PC-3 (cell line): ENCODE measurements around the gene PLAAT5. TPM values are rescaled to one million over a fixed set of nuclear protein-coding genes. Genes with fewer than 3 reads are reported as not detected.

Source experiments
- ATAC-seq: fragments of 200-7000 bp; cut with Tn5 transposase; 2 replicates; pipeline ENCODE4 v1.9.1; 2020; ENCODE audit warnings: mild to moderate bottlenecking, moderate library complexity
- BruUV-seq: library from RNA; stranded (reverse); fragments of 400-500 nt; replicated peaks from 2 replicates; lab custom pipeline; 2021; lab: Mats Ljungman, UMichigan
- CTCF ChIA-PET: fragments of 300-600 bp; sonication (Branson Sonifier 250); formaldehyde crosslinking; loops from one replicate; lab custom pipeline; 2022; ENCODE audit warnings: antibody characterized with exemption; lab: Charles Lee
- POLR2A ChIA-PET: fragments of 300-600 bp; sonication (Branson Sonifier 250); formaldehyde crosslinking; loops from one replicate; lab custom pipeline; 2022; ENCODE audit warnings: antibody characterized with exemption; ENCODE audit not compliant: unreplicated experiment; lab: Charles Lee
- DNase-seq: peaks from one replicate; pipeline ENCODE4 v3.0.0-alpha.2; 2015
- H2AFZ ChIP-seq: fragments of 300-600 bp; sonication (generic); 2 replicates; pipeline ENCODE4 v1.6.0; 2016; ENCODE audit warnings: antibody characterized with exemption, low read length
- H3F3A ChIP-seq: fragments of 300-600 bp; sonication (generic); one replicate; pipeline ENCODE4 v1.6.0; 2017; ENCODE audit warnings: antibody characterized with exemption, low read length, control low read depth, mild to moderate bottlenecking; ENCODE audit not compliant: unreplicated experiment
- H3K27ac ChIP-seq: fragments of 300-600 bp; sonication (generic); 2 replicates; pipeline ENCODE4 v1.5.1; 2016; ENCODE audit warnings: mild to moderate bottlenecking, low read length
- H3K27me3 ChIP-seq: fragments of 300-600 bp; sonication (generic); 2 replicates; pipeline ENCODE4 v1.6.1; 2016; ENCODE audit warnings: low read length, mixed read lengths
- H3K36me3 ChIP-seq: fragments of 300-600 bp; sonication (generic); 2 replicates; pipeline ENCODE4 v1.6.1; 2016; ENCODE audit warnings: low read depth, mixed run types, low read length, mixed read lengths
- H3K4me1 ChIP-seq: fragments of 300-600 bp; sonication (generic); 2 replicates; pipeline ENCODE4 v1.5.1; 2016; ENCODE audit warnings: low read length; ENCODE audit not compliant: insufficient read depth
- H3K4me2 ChIP-seq: fragments of 300-600 bp; sonication (generic); 2 replicates; pipeline ENCODE4 v1.6.0; 2016; ENCODE audit warnings: low read length
- H3K4me3 ChIP-seq: fragments of 300-600 bp; sonication (generic); 2 replicates; pipeline ENCODE4 v1.5.1; 2016; ENCODE audit warnings: mild to moderate bottlenecking, low read length, mixed read lengths
- H3K79me2 ChIP-seq: fragments of 300-600 bp; sonication (generic); 2 replicates; pipeline ENCODE4 v1.6.1; 2017; ENCODE audit warnings: low read length, mixed read lengths
- H3K9ac ChIP-seq: fragments of 300-600 bp; sonication (generic); 2 replicates; pipeline ENCODE4 v1.6.0; 2016; ENCODE audit warnings: mild to moderate bottlenecking, low read length
- H3K9me2 ChIP-seq: fragments of 300-600 bp; sonication (generic); replicated peaks from 2 replicates; pipeline ENCODE4 v1.6.1; 2016; ENCODE audit warnings: mixed run types, low read length, mixed read lengths
- H3K9me3 ChIP-seq: fragments of 300-600 bp; sonication (generic); 2 replicates; pipeline ENCODE4 v1.6.1; 2016; ENCODE audit warnings: low read length, mixed read lengths
- H4K20me1 ChIP-seq: fragments of 300-600 bp; sonication (generic); 2 replicates; pipeline ENCODE4 v1.6.1; 2016; ENCODE audit warnings: low read length, mixed read lengths
- CTCF ChIP-seq: fragments of 300-600 bp; sonication (generic); conservative IDR thresholded peaks from 2 replicates; pipeline ENCODE4 v1.5.1; 2017; ENCODE audit warnings: antibody characterized with exemption, low read depth, mild to moderate bottlenecking, low read length
- EZH2 ChIP-seq: fragments of 300-600 bp; sonication (generic); IDR thresholded peaks from one replicate; pipeline ENCODE4 v1.6.1; 2017; ENCODE audit warnings: antibody characterized with exemption, mild to moderate bottlenecking, low read length; ENCODE audit not compliant: unreplicated experiment
- EZH2phosphoT487 ChIP-seq: fragments of 300-600 bp; sonication (generic); IDR thresholded peaks from 2 replicates; pipeline ENCODE4 v1.6.1; 2018; ENCODE audit warnings: mild to moderate bottlenecking, antibody characterized with exemption, low read length, borderline replicate concordance
- intact Hi-C: fragments of 100-400 bp; cut with micrococcal nuclease; formaldehyde crosslinking; loops from 2 replicates; pipeline ENCODE4 v1.9.0; 2023
- total RNA-seq: library from RNA; depleted of rRNA; stranded (reverse); fragments of >200 nt; gene quantifications from 2 replicates; pipeline ENCODE4 v1.2.3, GENCODE V29; 2014

The PLAAT5 gene
- total RNA-seq, 1 experiment from 2014 or later, result not detected

- POLR2A ChIA-PET, result no interaction called here
- Histone ChIP-seq H4K20me1 (no peaks in the 10 kb centered on the region), H3K9me3 (peaks cover 6% of the 10 kb centered on the region), H2AFZ (no peak overlapping the region), H3K36me3 (no peaks in the 10 kb centered on the region; the same call in 1 of the 2 replicates), H3K27me3 (no peaks in the 10 kb centered on the region), H3K27ac (no peak overlapping the region), H3K4me1 (no peaks in the 10 kb centered on the region), H3K9me2 (no peaks in the 10 kb centered on the region), H3F3A (no peaks in the 10 kb centered on the region), H3K4me3 (no peak overlapping the region), H3K9ac (no peak overlapping the region), H3K79me2 (no peaks in the 10 kb centered on the region), H3K4me2 (no peak overlapping the region)
- no peak for TF ChIP-seq EZH2
- intact Hi-C loops, result no loop called here
- no peak for DNase-seq
- CTCF ChIA-PET, result no interaction called here
- ATAC-seq, result no peak
- BruUV-seq, result no TSS peak
Measured at GRCh38 chr11:63504933-63505586, 14.1 kb upstream of the PLAAT5 start.

GRCh38 chr11:63504054-63504453, 13.1 kb upstream of the PLAAT5 start:
- Histone ChIP-seq H3K27me3 (no peaks in the 10 kb centered on the region), H3K9me2 (no peaks in the 10 kb centered on the region), H3F3A (no peaks in the 10 kb centered on the region), H3K9ac (no peak overlapping the region), H3K79me2 (no peaks in the 10 kb centered on the region), H3K9me3 (peaks cover 10% of the 10 kb centered on the region), H3K36me3 (no peaks in the 10 kb centered on the region; the same call in 1 of the 2 replicates), H4K20me1 (no peaks in the 10 kb centered on the region), H3K4me1 (no peaks in the 10 kb centered on the region), H2AFZ (no peak overlapping the region), H3K4me3 (no peak overlapping the region), H3K4me2 (no peak overlapping the region), H3K27ac (no peak overlapping the region)
- DNase-seq, result no peak
- ChIA-PET CTCF (no interaction called here), POLR2A (no interaction called here)
- no TSS peak for BruUV-seq
- no peak for TF ChIP-seq EZH2phosphoT487
- no peak for TF ChIP-seq EZH2
- ATAC-seq, result no peak
- intact Hi-C loops, result no loop called here

GRCh38 chr11:63503492-63503891, 12.5 kb upstream of the PLAAT5 start:
- no peak for ATAC-seq
- Histone ChIP-seq H3K9me3 (peaks cover 10% of the 10 kb centered on the region), H4K20me1 (no peaks in the 10 kb centered on the region), H3K27me3 (no peaks in the 10 kb centered on the region), H3K4me1 (no peaks in the 10 kb centered on the region), H3K27ac (no peak overlapping the region), H3K9me2 (no peaks in the 10 kb centered on the region), H3K36me3 (no peaks in the 10 kb centered on the region; the same call in 1 of the 2 replicates), H3K9ac (no peak overlapping the region), H3F3A (no peaks in the 10 kb centered on the region), H2AFZ (no peak overlapping the region), H3K4me2 (no peak overlapping the region), H3K79me2 (no peaks in the 10 kb centered on the region), H3K4me3 (no peak overlapping the region)
- intact Hi-C loops, result no loop called here
- BruUV-seq, result no TSS peak
- no peak for TF ChIP-seq CTCF
- no peak for TF ChIP-seq EZH2phosphoT487
- ChIA-PET CTCF (no interaction called here), POLR2A (no interaction called here)
- DNase-seq, result no peak
